ENCODE results near the gene ZNF324.
"Not testable (repeated sequence)": the region's sequence is repeated elsewhere in the genome, so short reads cannot be mapped to it uniquely, and the experiment has no call there.

Gene ZNF324

GRCh38 chr19:58466760-58467589 is at the start of gene ZNF324:
Gene ZNF324, plus strand, starts transcription at chr19:58467080. Its CDS starts 2,106 bp downstream, at chr19:58469186.
- FAIRE-seq: peak; percentile 35
- DNase-seq (ENCODE audit: low spot score): peak; percentile 92

GRCh38 chr19:58428617-58429016 is 38.3 kb upstream of the ZNF324 start:
- DNase-seq (ENCODE audit: low spot score) (no peak), FAIRE-seq (no peak)

- DNase-seq (ENCODE audit: low spot score): no peak
- FAIRE-seq: no peak
These were observed 37.1 kb upstream of the ZNF324 start for GRCh38 chr19:58429745-58430144.

- FAIRE-seq (no peak), DNase-seq (ENCODE audit: low spot score) (no peak)
These were observed 32.7 kb upstream of the ZNF324 start for GRCh38 chr19:58434217-58434616.

- FAIRE-seq: no peak
- peak; percentile 8 for DNase-seq (ENCODE audit: low spot score)
These were observed 27.0 kb upstream of the ZNF324 start, which contains the start of gene ZNF132 for GRCh38 chr19:58439576-58440554. Gene ZNF132, minus strand, starts transcription at chr19:58440153. Its CDS starts 332 bp downstream, at chr19:58439821.

GRCh38 chr19:58440556-58440955 is 26.3 kb upstream of the ZNF324 start:
- no peak for DNase-seq (ENCODE audit: low spot score)
- FAIRE-seq: no peak

- not testable (repeated sequence) for DNase-seq (ENCODE audit: low spot score); FAIRE-seq
These were observed 23.9 kb upstream of the ZNF324 start for GRCh38 chr19:58442986-58443385.

GRCh38 chr19:58448860-58449259 is 18.0 kb upstream of the ZNF324 start:
- FAIRE-seq; DNase-seq (ENCODE audit: low spot score): not testable (repeated sequence)

GRCh38 chr19:58449980-58450379 is 16.9 kb upstream of the ZNF324 start:
- not testable (repeated sequence) for DNase-seq (ENCODE audit: low spot score); FAIRE-seq

GRCh38 chr19:58450856-58451357 is 16.0 kb upstream of the ZNF324 start:
- no peak for DNase-seq (ENCODE audit: low spot score)
- no peak for FAIRE-seq

- FAIRE-seq: no peak
These were observed 15.3 kb upstream of the ZNF324 start, which contains the start of gene ZNF324B for GRCh38 chr19:58451358-58452101. Gene ZNF324B, plus strand, starts transcription at chr19:58451622. Its CDS starts 2,080 bp downstream, at chr19:58453702.

GRCh38 chr19:58453743-58454142 is 13.1 kb upstream of the ZNF324 start:
- FAIRE-seq: no peak
- no peak for DNase-seq (ENCODE audit: low spot score)

More at GRCh38 chr19:58451358-58452101, 15.3 kb upstream of the ZNF324 start, which contains the start of gene ZNF324B:
- DNase-seq (ENCODE audit: low spot score): peak; percentile 92

GRCh38 chr19:58455306-58455705 is 11.6 kb upstream of the ZNF324 start:
- FAIRE-seq: no peak
- DNase-seq (ENCODE audit: low spot score): no peak

- FAIRE-seq (no peak), DNase-seq (ENCODE audit: low spot score) (no peak)
These were observed 10.8 kb upstream of the ZNF324 start for GRCh38 chr19:58456111-58456510.

GRCh38 chr19:58460039-58460438 is 6.8 kb upstream of the ZNF324 start:
- no peak for FAIRE-seq

GRCh38 chr19:58466089-58466759 is 656 bp upstream of the ZNF324 start:
- DNase-seq (ENCODE audit: low spot score): no peak
- no peak for FAIRE-seq

More at GRCh38 chr19:58460039-58460438, 6.8 kb upstream of the ZNF324 start:
- DNase-seq (ENCODE audit: low spot score): no peak

- DNase-seq (ENCODE audit: low spot score) (no peak), FAIRE-seq (no peak)
These were observed 1.4 kb downstream of the ZNF324 start for GRCh38 chr19:58468216-58468839.

GRCh38 chr19:58469241-58470013 is 2.5 kb downstream of the ZNF324 start:
- FAIRE-seq (no peak), DNase-seq (ENCODE audit: low spot score) (no peak)
